CD4-positive, alpha-beta memory T cell (primary cell): ENCODE results near the gene COQ3. TPM values are rescaled to one million over a fixed set of nuclear protein-coding genes. Genes with fewer than 3 reads are reported as not detected.

Experiments used
- CTCF ChIA-PET: fragments of 350-600 bp; sonication (Branson Sonifier 250); formaldehyde crosslinking; loops from one replicate; lab custom pipeline; 2021; ENCODE audit warnings: inconsistent platforms; ENCODE audit not compliant: partially characterized antibody; lab: Charles Lee
- POLR2A ChIA-PET: fragments of 350-600 bp; sonication (Branson Sonifier 250); formaldehyde crosslinking; loops from one replicate; lab custom pipeline; 2021; ENCODE audit not compliant: partially characterized antibody; lab: Charles Lee
- DNase-seq, 5 donors: peaks; one replicate each; pipeline versions ENCODE4 v3.0.0 to v3.0.0-alpha.2; 2020 to 2022; ENCODE audit warnings: mixed read lengths in 1 of 5
- H3K27ac ChIP-seq: one replicate; pipeline ENCODE4 v1.7.0; 2013; ENCODE audit warnings: low read depth, low read length
- H3K27me3 ChIP-seq: 2 replicates; pipeline ENCODE4 v1.7.0; 2013; ENCODE audit warnings: mild to moderate bottlenecking, low read length, moderate library complexity; ENCODE audit not compliant: insufficient read depth
- H3K36me3 ChIP-seq: 2 replicates; pipeline ENCODE4 v1.7.0; 2013; ENCODE audit warnings: mild to moderate bottlenecking, low read length, moderate library complexity; ENCODE audit not compliant: insufficient read depth
- H3K4me1 ChIP-seq: 2 replicates; pipeline ENCODE4 v1.7.0; 2013; ENCODE audit warnings: mild to moderate bottlenecking, low read length, moderate library complexity; ENCODE audit not compliant: insufficient read depth
- H3K4me3 ChIP-seq, 2 donors: one replicate each; pipeline ENCODE4 v1.7.0; 2013; ENCODE audit warnings: low read length in 2 of 2, mild to moderate bottlenecking in 1 of 2
- H3K9me3 ChIP-seq, 2 donors: one replicate each; pipeline ENCODE4 v1.7.0; 2013; ENCODE audit warnings: low read length in 2 of 2, control low read depth in 1 of 2; ENCODE audit not compliant: control insufficient read depth in 1 of 2
- H3K27ac Mint-ChIP-seq, 7 donors: one replicate each; pipeline ENCODE4 v1.8.0; 2020 to 2021; ENCODE audit warnings: mixed read lengths in 7 of 7, mild to moderate bottlenecking in 6 of 7, inconsistent platforms in 3 of 7, moderate library complexity in 3 of 7
- H3K27me3 Mint-ChIP-seq, 2 donors: one replicate each; pipeline ENCODE4 v1.8.0; 2020 to 2021; ENCODE audit warnings: mixed read lengths in 2 of 2
- H3K36me3 Mint-ChIP-seq, 2 donors: one replicate each; pipeline ENCODE4 v1.8.0; 2020 to 2021; ENCODE audit warnings: mixed read lengths in 2 of 2, inconsistent platforms in 1 of 2, mild to moderate bottlenecking in 1 of 2
- H3K4me1 Mint-ChIP-seq, 4 donors: one replicate each; pipeline ENCODE4 v1.8.0; 2020 to 2021; ENCODE audit warnings: mixed read lengths in 4 of 4, mild to moderate bottlenecking in 1 of 4
- H3K4me3 Mint-ChIP-seq, 8 donors: one replicate each; pipeline ENCODE4 v1.8.0; 2020 to 2021; ENCODE audit warnings: mixed read lengths in 8 of 8, mild to moderate bottlenecking in 7 of 8, moderate library complexity in 6 of 8, inconsistent platforms in 3 of 8
- H3K9me3 Mint-ChIP-seq, 8 donors: one replicate each; pipeline ENCODE4 v1.8.0; 2020 to 2021; ENCODE audit warnings: mixed read lengths in 8 of 8, mild to moderate bottlenecking in 5 of 8, inconsistent platforms in 3 of 8, moderate library complexity in 1 of 8
- intact Hi-C: fragments of 100-400 bp; cut with micrococcal nuclease; formaldehyde crosslinking; loops from one replicate; pipeline ENCODE4 v1.15.1; 2023
- polyA plus RNA-seq, 2 donors: library from polyadenylated mRNA; unstranded; fragments of 300-500 nt; fragmentation: Illumina TruSeq; gene quantifications; one replicate each; pipeline ENCODE4 v1.2.3, GENCODE V29; 2021
- total RNA-seq, 2 experiments: library from RNA; stranded (reverse); gene quantifications; one replicate each; pipeline ENCODE4 v1.2.3, GENCODE V29; 2021

The COQ3 gene
- total RNA-seq (1 to 10 TPM; 3.1 to 4.4 TPM), polyA plus RNA-seq (1 to 10 TPM; 6.5 to 9.6 TPM)

GRCh38 chr6:99393698-99394531 lies at the start of gene COQ3:
TSS of gene COQ3 (minus strand) at chr6:99394195. CDS start at chr6:99394179, 16 bp downstream.
- Histone ChIP-seq H3K27ac (peak within 1 kb of the TSS; percentile 46), H3K9me3 (no peaks in the 10 kb centered on the region), H3K36me3 (no peaks in the 10 kb centered on the region), H3K4me3 (peak within 1 kb of the TSS; percentile 45 to 78), H3K4me1 (peaks cover 5% of the 10 kb centered on the region), H3K27me3 (no peaks in the 10 kb centered on the region)
- Mint-ChIP-seq H3K27me3 (no peaks in the 10 kb centered on the region), H3K36me3 (peaks cover 0 to 8% of the 10 kb centered on the region in 2 donors), H3K4me1 (peaks cover 8 to 27% (median 19%) of the 10 kb centered on the region in 4 donors), H3K27ac (peak within 1 kb of the TSS; percentile 79 to 97 (median 93)), H3K4me3 (peak within 1 kb of the TSS; percentile 94 to 97 (median 96)), H3K9me3 (no peaks in the 10 kb centered on the region)
- DNase-seq, result peak; percentile 53 to 69 (median 59)
- POLR2A ChIA-PET, result interaction anchor here (0.5 to 3.0 kb wide), 8 partner anchors 10 to 174 kb away, joined by 3 to 36 read pairs (median 3); partner anchors contain the start of genes CCNC and PNISR
- CTCF ChIA-PET, result interaction anchor here (0.7 to 2.1 kb wide), 8 partner anchors 9 to 64 kb away, joined by 3 to 7 read pairs (median 3); no protein-coding TSS in a partner anchor
- intact Hi-C loops, result loop anchor here (1.0 kb wide), 1 partner anchor 31 kb away; the partner anchor contains the start of gene PNISR

- no peak overlapping the region for H3K27ac ChIP-seq
- Mint-ChIP-seq H3K36me3 (peaks cover 7 to 14% of the 10 kb centered on the region in 2 donors), H3K9me3 (no peaks in the 10 kb centered on the region), H3K27me3 (no peaks in the 10 kb centered on the region), H3K27ac (no peak overlapping the region), H3K4me3 (no peak overlapping the region), H3K4me1 (peaks cover 0 to 3% (median 1%) of the 10 kb centered on the region in 4 donors)
- H3K27me3 ChIP-seq, result no peaks in the 10 kb centered on the region
- intact Hi-C loops, result loop anchor here (1.0 kb wide), 2 partner anchors 9 to 311 kb away; no protein-coding TSS in a partner anchor
- no peaks in the 10 kb centered on the region for H3K36me3 ChIP-seq
- ChIA-PET POLR2A (interaction anchor here (1.6 kb wide), 1 partner anchor 9 kb away, joined by 6 read pairs; no protein-coding TSS in a partner anchor), CTCF (interaction anchor here (0.9 to 3.5 kb wide), 9 partner anchors 10 to 311 kb away, joined by 3 to 18 read pairs (median 3); partner anchors contain the start of gene PNISR)
- DNase-seq, result peak in 4 of 5 donors; percentile 12 to 22 (median 18)
- H3K9me3 ChIP-seq, result no peaks in the 10 kb centered on the region
- H3K4me1 ChIP-seq, result no peaks in the 10 kb centered on the region
- H3K4me3 ChIP-seq, result no peak overlapping the region
These were observed 40.9 kb upstream of the COQ3 start for GRCh38 chr6:99434702-99435530.

GRCh38 chr6:99432877-99433276 lies 38.9 kb upstream of the COQ3 start:
- no peak overlapping the region for H3K4me3 ChIP-seq
- ChIA-PET POLR2A (interaction anchor here (1.4 kb wide), 1 partner anchor 8 kb away, joined by 5 read pairs; the partner anchor contains the start of gene PNISR), CTCF (interaction anchor here (0.8 to 3.5 kb wide), 6 partner anchors 8 to 313 kb away, joined by 3 to 18 read pairs (median 6); partner anchors contain the start of genes PNISR and USP45)
- H3K36me3 ChIP-seq, result no peaks in the 10 kb centered on the region
- H3K9me3 ChIP-seq, result no peaks in the 10 kb centered on the region
- no peak overlapping the region for H3K4me3 Mint-ChIP-seq
- no peaks in the 10 kb centered on the region for H3K27me3 Mint-ChIP-seq
- peaks cover 5 to 13% of the 10 kb centered on the region in 2 donors for H3K36me3 Mint-ChIP-seq
- H3K27ac ChIP-seq, result no peak overlapping the region
- H3K9me3 Mint-ChIP-seq, result no peaks in the 10 kb centered on the region
- no peak overlapping the region for H3K27ac Mint-ChIP-seq
- intact Hi-C loops, result no loop called here
- DNase-seq, result no peak
- H3K4me1 Mint-ChIP-seq, result peaks cover 1 to 6% (median 4%) of the 10 kb centered on the region in 4 donors
- no peaks in the 10 kb centered on the region for H3K27me3 ChIP-seq
- no peaks in the 10 kb centered on the region for H3K4me1 ChIP-seq

GRCh38 chr6:99431901-99432300 lies 37.9 kb upstream of the COQ3 start:
- Mint-ChIP-seq H3K9me3 (no peaks in the 10 kb centered on the region), H3K27me3 (no peaks in the 10 kb centered on the region), H3K36me3 (peaks cover 4 to 12% of the 10 kb centered on the region in 2 donors), H3K4me3 (no peak overlapping the region), H3K4me1 (peaks cover 8 to 15% (median 10%) of the 10 kb centered on the region in 4 donors), H3K27ac (no peak overlapping the region)
- DNase-seq, result no peak
- intact Hi-C loops, result no loop called here
- Histone ChIP-seq H3K36me3 (no peaks in the 10 kb centered on the region), H3K27me3 (no peaks in the 10 kb centered on the region), H3K4me3 (no peak overlapping the region), H3K4me1 (peaks cover 8% of the 10 kb centered on the region), H3K27ac (no peak overlapping the region), H3K9me3 (no peaks in the 10 kb centered on the region)
- ChIA-PET POLR2A (no interaction called here), CTCF (interaction anchor here (0.7 to 3.5 kb wide), 3 partner anchors 10 to 83 kb away, joined by 3 to 11 read pairs (median 3); partner anchors contain the start of gene USP45)

- no peaks in the 10 kb centered on the region for H3K9me3 Mint-ChIP-seq
- no peak overlapping the region for H3K4me3 ChIP-seq
- H3K36me3 ChIP-seq, result no peaks in the 10 kb centered on the region
- DNase-seq, result no peak
- POLR2A ChIA-PET, result no interaction called here
- no peaks in the 10 kb centered on the region for H3K27me3 ChIP-seq
- no peaks in the 10 kb centered on the region for H3K9me3 ChIP-seq
- peaks cover 34% of the 10 kb centered on the region for H3K4me1 ChIP-seq
- H3K4me3 Mint-ChIP-seq, result no peak overlapping the region
- no peaks in the 10 kb centered on the region for H3K27me3 Mint-ChIP-seq
- no peak overlapping the region for H3K27ac Mint-ChIP-seq
- peaks cover 28 to 46% (median 34%) of the 10 kb centered on the region in 4 donors for H3K4me1 Mint-ChIP-seq
- CTCF ChIA-PET, result interaction anchor here (1.0 kb wide), 1 partner anchor 34 kb away, joined by 3 read pairs; the partner anchor contains the start of gene COQ3
- no peak overlapping the region for H3K27ac ChIP-seq
- H3K36me3 Mint-ChIP-seq, result peaks cover 5 to 27% of the 10 kb centered on the region in 2 donors
- intact Hi-C loops, result no loop called here
These were observed 34.0 kb upstream of the COQ3 start for GRCh38 chr6:99427988-99428387.

- H3K9me3 ChIP-seq, result no peaks in the 10 kb centered on the region
- H3K27me3 ChIP-seq, result no peaks in the 10 kb centered on the region
- Mint-ChIP-seq H3K4me3 (peak overlapping the region; percentile 97 to 100 (median 98)), H3K36me3 (peaks cover 9 to 35% of the 10 kb centered on the region in 2 donors), H3K27me3 (no peaks in the 10 kb centered on the region), H3K27ac (peak overlapping the region in 5 of 7 donors; percentile 97 to 100 (median 99)), H3K4me1 (peaks cover 37 to 62% (median 47%) of the 10 kb centered on the region in 4 donors), H3K9me3 (no peaks in the 10 kb centered on the region)
- no peak for DNase-seq
- ChIA-PET POLR2A (interaction anchor here (0.9 to 3.4 kb wide), 11 partner anchors 8 to 96 kb away, joined by 3 to 36 read pairs (median 4); partner anchors contain the start of gene COQ3), CTCF (interaction anchor here (1.1 to 2.9 kb wide), 7 partner anchors 8 to 162 kb away, joined by 3 to 20 read pairs (median 5); partner anchors contain the start of gene CCNC)
- no peaks in the 10 kb centered on the region for H3K36me3 ChIP-seq
- H3K4me1 ChIP-seq, result peaks cover 50% of the 10 kb centered on the region
- peak overlapping the region; percentile 96 for H3K27ac ChIP-seq
- intact Hi-C loops, result loop anchor here (1.0 kb wide), 1 partner anchor 9 kb away; no protein-coding TSS in a partner anchor
- peak overlapping the region; percentile 95 to 98 for H3K4me3 ChIP-seq
These were observed 32.4 kb upstream of the COQ3 start for GRCh38 chr6:99426451-99426757.
